Measurements from ENCODE around the gene GNG10.

DNA sequence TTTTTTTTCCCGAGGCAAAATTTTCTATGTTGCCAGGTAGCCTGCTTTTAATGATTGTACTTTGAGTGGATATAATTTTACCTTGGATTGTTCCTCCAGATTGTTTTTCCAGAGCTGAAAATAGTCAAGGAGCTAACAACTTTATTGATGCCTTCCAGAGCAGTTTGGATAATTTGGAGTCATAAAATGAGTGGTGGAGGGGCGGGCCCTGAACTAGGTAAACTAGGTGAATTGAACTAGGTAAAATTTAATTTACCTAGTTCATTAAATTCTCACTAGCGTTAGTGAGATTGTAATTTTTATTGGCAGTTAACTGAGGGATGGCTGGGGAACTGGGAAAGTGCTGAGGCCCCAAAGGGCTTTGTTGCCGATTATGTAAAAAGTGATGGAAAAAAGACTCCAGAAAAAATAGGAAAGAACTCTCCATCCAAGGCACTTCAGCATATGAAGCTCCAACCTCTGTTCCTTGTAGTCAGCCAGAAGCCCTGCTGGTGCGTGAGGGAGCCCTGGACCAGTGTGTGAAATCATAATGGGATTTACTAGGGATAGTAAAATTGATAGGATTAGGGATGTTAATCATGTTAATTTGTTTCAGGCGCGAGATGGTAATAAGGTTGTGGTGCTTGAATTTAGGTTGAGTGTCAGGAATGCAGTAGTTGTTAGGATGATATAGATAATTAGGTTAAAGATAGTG lies 28.6 kb upstream of the GNG10 start:
- TF ChIP-seq JUND (IDR thresholded peaks at IDR 0.05) = no peak
- TF ChIP-seq, protein P1, sequence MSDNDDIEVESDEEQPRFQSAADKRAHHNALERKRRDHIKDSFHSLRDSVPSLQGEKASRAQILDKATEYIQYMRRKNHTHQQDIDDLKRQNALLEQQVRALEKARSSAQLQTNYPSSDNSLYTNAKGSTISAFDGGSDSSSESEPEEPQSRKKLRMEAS (IDR thresholded peaks at IDR 0.05) = no peak
- TF ChIP-seq, protein P2, sequence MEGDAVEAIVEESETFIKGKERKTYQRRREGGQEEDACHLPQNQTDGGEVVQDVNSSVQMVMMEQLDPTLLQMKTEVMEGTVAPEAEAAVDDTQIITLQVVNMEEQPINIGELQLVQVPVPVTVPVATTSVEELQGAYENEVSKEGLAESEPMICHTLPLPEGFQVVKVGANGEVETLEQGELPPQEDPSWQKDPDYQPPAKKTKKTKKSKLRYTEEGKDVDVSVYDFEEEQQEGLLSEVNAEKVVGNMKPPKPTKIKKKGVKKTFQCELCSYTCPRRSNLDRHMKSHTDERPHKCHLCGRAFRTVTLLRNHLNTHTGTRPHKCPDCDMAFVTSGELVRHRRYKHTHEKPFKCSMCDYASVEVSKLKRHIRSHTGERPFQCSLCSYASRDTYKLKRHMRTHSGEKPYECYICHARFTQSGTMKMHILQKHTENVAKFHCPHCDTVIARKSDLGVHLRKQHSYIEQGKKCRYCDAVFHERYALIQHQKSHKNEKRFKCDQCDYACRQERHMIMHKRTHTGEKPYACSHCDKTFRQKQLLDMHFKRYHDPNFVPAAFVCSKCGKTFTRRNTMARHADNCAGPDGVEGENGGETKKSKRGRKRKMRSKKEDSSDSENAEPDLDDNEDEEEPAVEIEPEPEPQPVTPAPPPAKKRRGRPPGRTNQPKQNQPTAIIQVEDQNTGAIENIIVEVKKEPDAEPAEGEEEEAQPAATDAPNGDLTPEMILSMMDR (IDR thresholded peaks at IDR 0.05; ENCODE audit: low read depth, low read length, missing input control) = no peak
- peak in 1 of 2 donors; percentile 5 for TF ChIP-seq GABPA (IDR thresholded peaks at IDR 0.05 in 1 of 2, conservative IDR thresholded peaks at IDR 0.05 in 1 of 2)
- TF ChIP-seq, protein P3, sequence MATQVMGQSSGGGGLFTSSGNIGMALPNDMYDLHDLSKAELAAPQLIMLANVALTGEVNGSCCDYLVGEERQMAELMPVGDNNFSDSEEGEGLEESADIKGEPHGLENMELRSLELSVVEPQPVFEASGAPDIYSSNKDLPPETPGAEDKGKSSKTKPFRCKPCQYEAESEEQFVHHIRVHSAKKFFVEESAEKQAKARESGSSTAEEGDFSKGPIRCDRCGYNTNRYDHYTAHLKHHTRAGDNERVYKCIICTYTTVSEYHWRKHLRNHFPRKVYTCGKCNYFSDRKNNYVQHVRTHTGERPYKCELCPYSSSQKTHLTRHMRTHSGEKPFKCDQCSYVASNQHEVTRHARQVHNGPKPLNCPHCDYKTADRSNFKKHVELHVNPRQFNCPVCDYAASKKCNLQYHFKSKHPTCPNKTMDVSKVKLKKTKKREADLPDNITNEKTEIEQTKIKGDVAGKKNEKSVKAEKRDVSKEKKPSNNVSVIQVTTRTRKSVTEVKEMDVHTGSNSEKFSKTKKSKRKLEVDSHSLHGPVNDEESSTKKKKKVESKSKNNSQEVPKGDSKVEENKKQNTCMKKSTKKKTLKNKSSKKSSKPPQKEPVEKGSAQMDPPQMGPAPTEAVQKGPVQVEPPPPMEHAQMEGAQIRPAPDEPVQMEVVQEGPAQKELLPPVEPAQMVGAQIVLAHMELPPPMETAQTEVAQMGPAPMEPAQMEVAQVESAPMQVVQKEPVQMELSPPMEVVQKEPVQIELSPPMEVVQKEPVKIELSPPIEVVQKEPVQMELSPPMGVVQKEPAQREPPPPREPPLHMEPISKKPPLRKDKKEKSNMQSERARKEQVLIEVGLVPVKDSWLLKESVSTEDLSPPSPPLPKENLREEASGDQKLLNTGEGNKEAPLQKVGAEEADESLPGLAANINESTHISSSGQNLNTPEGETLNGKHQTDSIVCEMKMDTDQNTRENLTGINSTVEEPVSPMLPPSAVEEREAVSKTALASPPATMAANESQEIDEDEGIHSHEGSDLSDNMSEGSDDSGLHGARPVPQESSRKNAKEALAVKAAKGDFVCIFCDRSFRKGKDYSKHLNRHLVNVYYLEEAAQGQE (IDR thresholded peaks at IDR 0.05) = no peak
- TF ChIP-seq EGR1 (IDR thresholded peaks at IDR 0.05; ENCODE audit: low read depth in 2 of 2) = no peak
- TF ChIP-seq TAF1 (conservative IDR thresholded peaks at IDR 0.05) = no peak
- TF ChIP-seq SP1 (IDR thresholded peaks at IDR 0.05) = no peak
- TF ChIP-seq YY1 (IDR thresholded peaks at IDR 0.05) = no peak
- no peak for TF ChIP-seq NR2F2 (IDR thresholded peaks at IDR 0.05)

Measured in liver (tissue), 3 donors.